GM21786 (cell line): ENCODE results near the gene FBXO48.
"Not testable (repeated sequence)": the region's sequence is repeated elsewhere in the genome, so short reads cannot be mapped to it uniquely, and the experiment has no call there.

ENCODE experiments used
- ATAC-seq: cut with Tn5 transposase; IDR thresholded peaks from one replicate; pipeline ENCODE4 v1.9.1; 2021; ENCODE audit not compliant: unreplicated experiment

The FBXO48 gene

DNA sequence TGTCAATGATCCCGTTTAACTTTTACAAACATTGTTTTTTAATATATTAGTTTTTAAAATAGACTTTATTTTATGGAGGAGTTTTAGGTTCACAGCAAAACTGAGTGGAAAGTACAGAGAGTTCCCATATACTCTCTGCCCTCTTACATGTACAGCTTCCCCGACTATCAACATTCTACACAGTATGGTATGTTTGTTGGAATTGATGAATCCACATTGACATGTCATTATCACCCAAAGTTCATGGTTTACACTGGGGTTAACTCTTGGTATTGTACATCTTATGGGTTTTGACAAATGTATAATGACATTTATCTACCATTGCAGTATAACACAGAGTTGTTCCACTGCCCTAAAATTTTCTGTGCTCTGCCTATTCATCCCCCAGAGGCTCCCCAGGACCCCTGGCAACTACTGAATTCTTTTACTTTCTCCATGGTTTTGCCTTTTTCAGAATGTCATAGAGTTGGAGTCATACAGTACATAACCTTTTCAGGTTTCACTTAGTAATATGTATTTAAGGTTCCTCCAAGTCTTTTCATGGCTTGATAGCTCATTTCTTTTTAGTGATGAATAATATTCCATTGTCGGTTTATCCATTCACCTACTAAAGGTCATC is 5.8 kb upstream of the FBXO48 start:
- no peak for ATAC-seq

DNA sequence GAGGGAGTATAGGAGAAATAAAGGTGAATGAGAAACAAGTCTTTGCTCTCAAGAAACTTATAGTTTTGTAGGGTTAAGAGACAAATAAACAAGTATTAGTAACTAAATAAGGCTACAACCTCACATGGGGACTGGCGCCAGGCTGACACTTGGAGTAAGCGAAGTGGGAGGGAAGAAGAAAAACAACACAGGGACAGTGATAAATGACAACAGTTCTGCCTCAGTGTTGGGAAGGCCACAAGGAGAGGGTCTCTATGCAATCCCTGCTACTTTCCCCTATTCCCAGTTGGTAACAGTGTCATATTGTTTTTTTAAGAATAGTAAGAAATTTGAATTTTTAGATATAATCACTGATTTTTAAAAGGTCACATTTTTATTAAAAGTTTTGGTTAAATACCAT is 4.3 kb upstream of the FBXO48 start:
- no peak for ATAC-seq

DNA sequence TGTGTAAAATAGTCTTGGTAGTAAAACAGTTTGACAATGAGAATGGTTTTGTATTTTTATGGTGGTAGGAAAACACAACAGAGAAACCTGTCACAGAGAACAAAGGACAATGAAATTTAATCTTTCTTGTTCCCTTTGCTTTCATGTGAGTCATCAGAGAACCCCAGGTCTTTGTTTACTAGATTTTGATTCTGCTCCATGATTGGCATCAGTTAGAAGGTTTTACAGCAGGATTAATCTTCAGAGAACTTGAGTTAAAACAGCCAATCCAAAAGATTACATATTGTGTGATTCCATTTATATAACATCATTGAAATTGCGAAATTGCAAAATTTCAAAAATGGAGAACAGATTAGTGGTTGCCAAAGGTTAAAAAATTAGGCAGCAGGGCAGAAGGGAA is 2.8 kb upstream of the FBXO48 start:
- ATAC-seq: no peak

DNA sequence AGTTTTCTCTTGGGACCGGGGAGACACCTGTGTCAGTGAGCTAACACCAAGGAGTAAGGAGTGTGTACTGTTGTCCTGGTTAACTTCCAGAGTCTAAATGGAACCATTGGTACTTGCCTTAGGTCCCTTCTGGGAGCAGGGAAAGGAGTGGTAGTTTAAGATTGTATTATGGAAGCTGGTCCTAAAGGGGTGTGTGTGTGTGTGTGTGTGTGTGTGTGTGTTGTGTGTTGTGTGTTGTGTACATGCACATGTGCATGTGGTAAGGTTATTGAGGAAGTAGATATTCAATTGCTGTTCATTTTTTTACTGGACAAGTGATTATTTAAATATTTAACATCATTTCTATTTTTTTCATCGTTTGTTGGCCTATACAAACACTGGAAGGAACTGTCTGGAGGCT is 1.7 kb upstream of the FBXO48 start:
- ATAC-seq: no peak

DNA sequence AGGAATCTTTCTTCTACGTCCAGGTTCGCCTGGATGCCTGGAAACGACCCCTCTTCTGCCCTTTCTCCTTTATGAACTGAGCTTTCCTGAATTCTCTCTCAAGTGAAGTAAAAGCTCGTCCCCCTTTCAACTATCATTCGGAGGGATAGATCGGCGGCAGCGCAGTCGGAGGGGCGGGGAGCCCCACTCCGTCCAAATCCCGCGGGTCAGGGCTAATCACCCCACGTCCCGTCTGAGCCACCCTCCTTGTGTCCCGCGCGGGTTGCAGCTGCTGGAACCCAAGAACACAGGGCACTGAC is 367 bp downstream of the FBXO48 start:
- peak; percentile 17 for ATAC-seq

DNA sequence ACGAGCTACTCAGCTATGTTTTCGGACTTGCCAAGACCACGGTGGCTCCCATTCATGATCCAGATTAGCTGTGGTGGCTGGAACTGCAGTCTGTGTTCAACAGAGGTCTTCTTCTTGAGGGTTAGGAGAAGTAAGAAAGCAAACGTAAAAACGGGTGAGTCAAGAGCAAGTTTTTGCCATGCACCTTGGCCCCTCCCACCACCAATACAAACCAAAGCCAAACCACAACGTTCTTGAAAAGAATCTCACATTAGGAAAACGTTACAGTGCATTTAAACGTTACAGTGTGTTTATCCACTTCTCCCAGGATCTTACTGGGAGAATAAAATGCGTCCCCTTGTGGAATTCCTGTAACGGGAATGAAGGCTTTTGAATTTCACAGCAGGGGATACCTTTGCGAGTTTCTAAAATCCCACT is 725 bp downstream of the FBXO48 start:
- no peak for ATAC-seq

DNA sequence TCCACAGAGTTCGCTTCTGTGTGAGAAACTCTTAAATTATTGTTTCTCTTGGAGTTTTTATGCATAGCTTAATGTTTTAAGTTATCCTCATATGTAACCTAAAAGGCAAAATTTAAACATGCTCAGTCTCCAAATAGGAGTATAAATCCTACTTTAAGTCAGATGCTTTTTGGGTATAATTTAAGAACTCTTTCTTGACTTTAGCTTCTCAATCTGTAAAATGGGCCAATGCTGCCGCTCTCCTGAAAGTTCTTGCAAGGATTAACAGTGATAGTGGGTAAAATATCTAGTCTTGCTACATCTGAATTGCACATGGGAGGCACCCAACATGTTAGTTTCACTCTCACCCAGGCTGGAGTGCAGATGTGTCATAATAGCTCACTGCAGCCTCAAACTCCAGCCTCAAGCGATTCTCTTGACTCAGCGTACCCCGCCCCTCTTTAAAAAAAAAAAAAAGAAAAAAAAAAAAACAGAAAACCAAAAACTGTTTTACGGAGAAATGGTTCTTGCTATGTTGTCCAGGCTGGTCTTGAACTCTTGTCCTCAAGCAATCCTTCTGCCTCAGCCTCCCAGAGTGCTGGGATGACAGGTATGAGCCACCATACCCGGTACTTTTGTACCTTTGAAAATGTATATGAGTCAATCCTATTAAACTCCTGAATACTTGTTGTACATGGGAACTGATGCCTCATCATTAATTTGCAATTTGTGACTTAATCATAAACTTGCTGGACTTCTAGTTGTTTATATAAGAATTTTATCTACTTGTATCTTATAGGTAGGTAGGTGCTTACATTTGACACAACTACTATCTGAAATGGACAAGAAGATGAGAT is 1.8 kb downstream of the FBXO48 start:
- ATAC-seq: no peak

- ATAC-seq: no peak
Measured at GRCh38 chr2:68464651-68465050, 2.4 kb downstream of the FBXO48 start.

GRCh38 chr2:68463287-68463877 is 3.7 kb downstream of the FBXO48 start:
- no peak for ATAC-seq

GRCh38 chr2:68458981-68459380 is 8.1 kb downstream of the FBXO48 start:
- ATAC-seq: no peak

GRCh38 chr2:68456198-68456597 is 10.9 kb downstream of the FBXO48 start:
- no peak for ATAC-seq

GRCh38 chr2:68454719-68455118 is 12.4 kb downstream of the FBXO48 start:
- ATAC-seq: no peak

GRCh38 chr2:68453761-68454360 is 13.2 kb downstream of the FBXO48 start:
- ATAC-seq: no peak

GRCh38 chr2:68452158-68452900 is 14.8 kb downstream of the FBXO48 start:
- no peak for ATAC-seq

DNA sequence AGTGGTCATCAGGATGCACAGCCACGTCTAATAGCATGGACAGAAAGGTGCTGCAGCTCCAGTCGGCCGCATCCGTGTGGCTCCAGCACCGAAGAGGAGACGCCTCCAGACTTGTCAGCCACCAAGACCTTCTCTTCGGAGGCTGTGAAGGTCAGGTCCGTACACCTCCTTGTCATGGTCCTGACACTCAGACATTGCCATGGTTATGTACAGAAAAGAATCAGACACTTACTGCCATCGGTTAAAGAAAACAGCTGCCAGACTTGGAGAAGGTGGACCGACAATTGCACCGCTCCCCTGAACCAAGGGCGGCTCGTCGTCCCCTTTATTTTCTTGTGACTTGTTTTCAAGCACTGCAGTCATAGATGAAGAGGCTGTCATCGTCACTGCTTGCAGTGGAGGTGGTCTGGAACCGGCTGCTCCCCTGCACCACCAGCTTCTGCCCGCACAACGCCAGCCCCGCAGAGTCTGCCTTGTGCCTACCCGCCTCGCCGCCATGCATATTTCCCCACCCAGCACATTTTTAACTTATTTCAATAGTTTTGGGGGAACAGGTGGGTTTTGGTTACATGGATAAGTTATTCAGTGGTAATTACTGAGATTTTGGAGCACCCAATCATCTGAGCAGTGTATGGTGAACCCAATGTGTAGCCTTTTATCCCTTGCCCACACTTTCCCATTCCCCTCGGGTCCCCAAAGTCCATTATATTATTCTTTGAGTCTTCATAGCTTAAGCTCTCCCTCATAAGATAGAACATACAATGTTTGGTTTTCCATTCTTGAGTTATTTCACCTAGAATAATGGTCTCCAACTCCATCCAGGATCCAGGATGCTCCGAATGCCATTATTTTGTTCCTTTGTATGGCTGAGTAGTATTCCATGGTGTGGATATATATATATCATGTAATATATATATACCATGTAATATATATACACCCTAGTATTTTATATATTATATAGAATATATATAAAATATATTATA is 18.1 kb downstream of the FBXO48 start:
- ATAC-seq: no peak

DNA sequence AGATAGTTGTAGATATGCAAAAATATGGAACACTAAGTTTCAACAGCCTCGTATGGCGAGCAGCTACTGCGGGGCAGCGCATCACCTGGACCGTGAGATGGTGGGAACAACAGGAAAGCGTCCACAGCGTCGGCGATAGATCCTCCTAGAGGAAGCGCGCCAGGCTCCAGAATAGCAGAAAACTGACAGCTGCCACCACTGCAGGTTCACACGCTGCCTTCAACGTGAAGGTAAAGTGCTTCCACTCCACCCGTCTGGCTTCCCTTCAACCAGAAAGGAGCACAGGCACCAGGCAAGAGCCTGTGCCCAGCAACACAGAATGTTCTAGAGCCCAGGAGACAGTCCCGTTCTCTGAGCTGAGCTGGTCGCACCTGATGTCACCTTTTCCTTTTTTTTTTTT is 20.0 kb downstream of the FBXO48 start:
- no peak for ATAC-seq

GRCh38 chr2:68446425-68446824 is 20.7 kb downstream of the FBXO48 start:
- ATAC-seq: not testable (repeated sequence)

DNA sequence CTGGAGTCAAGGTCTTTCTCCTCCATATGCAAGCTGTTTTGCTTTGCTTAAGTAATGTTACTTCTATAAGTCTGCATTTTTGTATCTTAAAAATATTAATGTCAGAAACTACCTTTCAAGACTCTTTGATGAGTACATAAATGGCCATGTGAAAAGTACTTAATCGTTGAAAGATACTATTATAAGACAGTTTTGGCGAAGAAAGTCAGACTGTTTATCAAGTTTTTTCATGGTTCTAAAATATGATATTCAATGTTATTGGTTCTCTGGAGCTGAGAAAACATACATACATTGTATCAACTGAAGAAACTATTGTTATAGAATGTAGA is 25.1 kb downstream of the FBXO48 start:
- no peak for ATAC-seq

DNA sequence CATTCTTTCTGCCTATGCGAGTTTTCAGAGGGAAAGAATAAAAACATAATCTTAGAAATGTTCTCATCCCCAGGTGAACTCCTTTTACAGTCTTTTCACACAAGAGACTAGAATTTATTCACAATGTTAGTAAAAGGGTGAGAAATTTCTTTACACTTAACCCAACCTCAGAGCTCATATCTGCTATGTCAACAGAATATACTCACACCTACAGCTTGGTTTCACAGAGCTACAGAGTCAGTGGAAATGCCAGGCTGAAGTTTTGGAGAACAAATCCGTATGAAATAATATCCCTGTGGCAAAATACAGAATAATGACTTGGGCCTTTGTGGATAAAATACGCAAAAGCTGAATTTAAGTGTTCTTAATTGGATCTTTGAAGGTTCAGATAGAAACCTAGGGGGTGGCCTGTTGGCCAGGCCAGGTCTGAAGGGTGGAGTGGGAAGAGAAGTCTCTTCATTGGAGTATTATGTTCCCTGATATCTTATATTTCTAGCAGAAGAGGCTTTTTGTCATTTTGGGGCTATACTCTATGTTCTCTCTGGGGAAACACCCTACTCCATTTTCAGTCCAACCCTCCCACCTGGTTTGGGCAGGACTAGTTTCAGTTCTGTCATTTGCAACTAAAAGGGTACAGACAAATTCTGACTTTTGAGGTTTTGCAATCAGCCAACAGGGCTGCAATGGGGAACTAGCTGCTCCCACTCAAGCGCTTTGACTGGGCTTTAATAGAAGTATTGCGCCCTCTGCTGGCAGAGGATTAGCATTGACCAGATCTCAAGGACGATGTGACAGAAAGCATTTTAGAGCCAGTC is 25.7 kb downstream of the FBXO48 start:
- peak; percentile 99 for ATAC-seq
